Activated CD4-positive, alpha-beta T cell treated with anti-CD3 and anti-CD28 coated beads, Interleukin-2, amount 10 ng/mL, durations not matched to agents 7 days and 5 days (primary cell): Measurements from ENCODE around the gene LRBA. TPM values are rescaled to one million over a fixed set of nuclear protein-coding genes. Genes with fewer than 3 reads are reported as not detected.

Source experiments
- CTCF ChIA-PET: fragments of 350-600 bp; sonication (Branson Sonifier 250); formaldehyde crosslinking; loops from one replicate; lab custom pipeline; 2021; ENCODE audit warnings: antibody characterized with exemption; lab: Charles Lee
- POLR2A ChIA-PET: fragments of 350-600 bp; sonication (Branson Sonifier 250); formaldehyde crosslinking; loops from one replicate; lab custom pipeline; 2021; ENCODE audit warnings: antibody characterized with exemption; lab: Charles Lee
- DNase-seq: peaks from one replicate; pipeline ENCODE4 v3.0.0-alpha.2; 2020
- H3K27ac Mint-ChIP-seq: one replicate; pipeline ENCODE4 v1.8.0; 2021; ENCODE audit warnings: mild to moderate bottlenecking, moderate library complexity, mixed read lengths
- H3K27me3 Mint-ChIP-seq: one replicate; pipeline ENCODE4 v1.8.0; 2021; ENCODE audit warnings: mixed read lengths
- H3K36me3 Mint-ChIP-seq: one replicate; pipeline ENCODE4 v1.8.0; 2021; ENCODE audit warnings: low read depth, mixed read lengths
- H3K4me1 Mint-ChIP-seq: one replicate; pipeline ENCODE4 v1.8.0; 2021; ENCODE audit warnings: mixed read lengths
- H3K4me3 Mint-ChIP-seq: one replicate; pipeline ENCODE4 v1.8.0; 2021; ENCODE audit warnings: mild to moderate bottlenecking, moderate library complexity, mixed read lengths
- H3K9me3 Mint-ChIP-seq: one replicate; pipeline ENCODE4 v1.8.0; 2021; ENCODE audit warnings: mixed read lengths
- total RNA-seq, 2 experiments: library from RNA; stranded (reverse); gene quantifications; one replicate each; pipeline ENCODE4 v1.2.3, GENCODE V29; 2021

LRBA gene
- total RNA-seq, 2 experiments from 2014 or later: 44.7 to 49.6 TPM

- Mint-ChIP-seq H3K4me3 (no peak overlapping the region), H3K27me3 (no peaks in the 10 kb centered on the region), H3K9me3 (peaks cover 10% of the 10 kb centered on the region), H3K4me1 (no peaks in the 10 kb centered on the region), H3K36me3 (peaks cover 31% of the 10 kb centered on the region), H3K27ac (no peak overlapping the region)
- POLR2A ChIA-PET: no interaction called here
- no peak for DNase-seq
- CTCF ChIA-PET: no interaction called here
Observed at GRCh38 chr4:150586162-150586810, 428.8 kb downstream of the LRBA start.

- Mint-ChIP-seq H3K27me3 (no peaks in the 10 kb centered on the region), H3K4me3 (no peak overlapping the region), H3K36me3 (peaks cover 32% of the 10 kb centered on the region), H3K27ac (no peak overlapping the region), H3K9me3 (peaks cover 11% of the 10 kb centered on the region), H3K4me1 (no peaks in the 10 kb centered on the region)
- POLR2A ChIA-PET: no interaction called here
- no peak for DNase-seq
- CTCF ChIA-PET: no interaction called here
Observed at GRCh38 chr4:150585611-150586010, 429.5 kb downstream of the LRBA start.

- H3K4me1 Mint-ChIP-seq: no peaks in the 10 kb centered on the region
- no peak overlapping the region for H3K4me3 Mint-ChIP-seq
- ChIA-PET POLR2A (no interaction called here), CTCF (no interaction called here)
- peaks cover 41% of the 10 kb centered on the region for H3K36me3 Mint-ChIP-seq
- no peaks in the 10 kb centered on the region for H3K27me3 Mint-ChIP-seq
- no peak for DNase-seq
- H3K27ac Mint-ChIP-seq: no peak overlapping the region
- H3K9me3 Mint-ChIP-seq: peaks cover 16% of the 10 kb centered on the region
Observed at GRCh38 chr4:150584111-150584915, 430.8 kb downstream of the LRBA start.

- Mint-ChIP-seq H3K4me1 (no peaks in the 10 kb centered on the region), H3K27me3 (no peaks in the 10 kb centered on the region), H3K36me3 (peaks cover 41% of the 10 kb centered on the region), H3K4me3 (no peak overlapping the region), H3K9me3 (peaks cover 16% of the 10 kb centered on the region), H3K27ac (no peak overlapping the region)
- ChIA-PET CTCF (no interaction called here), POLR2A (no interaction called here)
- no peak for DNase-seq
Observed at GRCh38 chr4:150583287-150584110, 431.6 kb downstream of the LRBA start.

GRCh38 chr4:150582873-150583286 lies 432.2 kb downstream of the LRBA start:
- Mint-ChIP-seq H3K9me3 (peaks cover 16% of the 10 kb centered on the region), H3K4me3 (no peak overlapping the region), H3K36me3 (peaks cover 39% of the 10 kb centered on the region), H3K4me1 (no peaks in the 10 kb centered on the region), H3K27ac (no peak overlapping the region), H3K27me3 (no peaks in the 10 kb centered on the region)
- CTCF ChIA-PET: no interaction called here
- DNase-seq: no peak
- POLR2A ChIA-PET: no interaction called here

- H3K4me3 Mint-ChIP-seq: no peak within 1 kb of the TSS
- H3K9me3 Mint-ChIP-seq: peaks cover 16% of the 10 kb centered on the region
- H3K27ac Mint-ChIP-seq: no peak within 1 kb of the TSS
- H3K36me3 Mint-ChIP-seq: peaks cover 39% of the 10 kb centered on the region
- H3K27me3 Mint-ChIP-seq: no peaks in the 10 kb centered on the region
- ChIA-PET CTCF (no interaction called here), POLR2A (no interaction called here)
- no peak for DNase-seq
- H3K4me1 Mint-ChIP-seq: no peaks in the 10 kb centered on the region
Observed at GRCh38 chr4:150582146-150582872, 432.8 kb downstream of the LRBA start, which contains the start of gene MAB21L2. TSS of gene MAB21L2 (plus strand) at chr4:150582151. CDS start at chr4:150583030, 879 bp downstream.

GRCh38 chr4:150581641-150582051 lies 433.4 kb downstream of the LRBA start:
- no peak overlapping the region for H3K4me3 Mint-ChIP-seq
- H3K27me3 Mint-ChIP-seq: no peaks in the 10 kb centered on the region
- H3K27ac Mint-ChIP-seq: no peak overlapping the region
- no peaks in the 10 kb centered on the region for H3K4me1 Mint-ChIP-seq
- ChIA-PET CTCF (no interaction called here), POLR2A (no interaction called here)
- peaks cover 16% of the 10 kb centered on the region for H3K9me3 Mint-ChIP-seq
- no peak for DNase-seq
- peaks cover 39% of the 10 kb centered on the region for H3K36me3 Mint-ChIP-seq

- no peaks in the 10 kb centered on the region for H3K27me3 Mint-ChIP-seq
- ChIA-PET CTCF (no interaction called here), POLR2A (no interaction called here)
- DNase-seq: no peak
- H3K9me3 Mint-ChIP-seq: peaks cover 16% of the 10 kb centered on the region
- H3K36me3 Mint-ChIP-seq: peaks cover 39% of the 10 kb centered on the region
- no peak overlapping the region for H3K27ac Mint-ChIP-seq
- no peaks in the 10 kb centered on the region for H3K4me1 Mint-ChIP-seq
- H3K4me3 Mint-ChIP-seq: no peak overlapping the region
Observed at GRCh38 chr4:150581056-150581605, 434.0 kb downstream of the LRBA start.

- Mint-ChIP-seq H3K4me3 (no peak overlapping the region), H3K4me1 (no peaks in the 10 kb centered on the region), H3K27me3 (no peaks in the 10 kb centered on the region), H3K36me3 (peaks cover 39% of the 10 kb centered on the region), H3K9me3 (peaks cover 16% of the 10 kb centered on the region), H3K27ac (no peak overlapping the region)
- no peak for DNase-seq
- ChIA-PET CTCF (no interaction called here), POLR2A (no interaction called here)
Observed at GRCh38 chr4:150580306-150580705, 434.8 kb downstream of the LRBA start.

- no peaks in the 10 kb centered on the region for H3K27me3 Mint-ChIP-seq
- no peak overlapping the region for H3K27ac Mint-ChIP-seq
- no peak overlapping the region for H3K4me3 Mint-ChIP-seq
- DNase-seq: no peak
- H3K4me1 Mint-ChIP-seq: no peaks in the 10 kb centered on the region
- peaks cover 37% of the 10 kb centered on the region for H3K36me3 Mint-ChIP-seq
- peaks cover 16% of the 10 kb centered on the region for H3K9me3 Mint-ChIP-seq
- CTCF ChIA-PET: no interaction called here
- POLR2A ChIA-PET: no interaction called here
Observed at GRCh38 chr4:150579551-150580234, 435.4 kb downstream of the LRBA start.

- POLR2A ChIA-PET: no interaction called here
- DNase-seq: no peak
- H3K27ac Mint-ChIP-seq: no peak overlapping the region
- no peaks in the 10 kb centered on the region for H3K27me3 Mint-ChIP-seq
- H3K36me3 Mint-ChIP-seq: peaks cover 31% of the 10 kb centered on the region
- CTCF ChIA-PET: no interaction called here
- no peaks in the 10 kb centered on the region for H3K4me1 Mint-ChIP-seq
- no peak overlapping the region for H3K4me3 Mint-ChIP-seq
- H3K9me3 Mint-ChIP-seq: peaks cover 14% of the 10 kb centered on the region
Observed at GRCh38 chr4:150578745-150579501, 436.2 kb downstream of the LRBA start.
